Measurements from ENCODE around the gene CACNA2D2. TPM values are rescaled to one million over a fixed set of nuclear protein-coding genes. Genes with fewer than 3 reads are reported as not detected.

The CACNA2D2 gene
- total and polyA plus RNA-seq, 2 of the 8 experiments (the other 6 are each of a cell fraction or from before 2014, with no cell fraction given) = 14.1 to 25.0 TPM

GRCh38 chr3:50316657-50317242, 186.7 kb downstream of the CACNA2D2 start:
- DNase-seq (ENCODE audit: low read depth in 1 of 2, low spot score in 2 of 2) (no peak), FAIRE-seq (no peak)
- Histone ChIP-seq H3K56ac (replicated peaks; ENCODE audit: insufficient read length, low read depth, low read length) (no peak overlapping the region), H3K4me2 (ENCODE audit: insufficient read depth in 1 of 2, low read depth in 2 of 2, low read length in 2 of 2) (no peak overlapping the region; a peak in 1 of 4 replicates), H3K23ac (ENCODE audit: insufficient read length) (no peak overlapping the region), H4K91ac (replicated peaks; ENCODE audit: insufficient read length, low read length) (no peak overlapping the region), H2BK5ac (ENCODE audit: low read depth, low read length) (0 out of 2 replicates have a peak overlapping the region, but pooled peaks have one; percentile 71), H2BK20ac (ENCODE audit: low read length) (no peak overlapping the region), H3K4me1 (replicated peaks in 1 of 4; ENCODE audit: control insufficient read depth in 3 of 4, insufficient read depth in 4 of 4, low read length in 3 of 4) (peaks cover 0 to 12% (median 9%) of the 10 kb centered on the region in 4 experiments; a peak in 6 of 7 replicates), H3K18ac (ENCODE audit: extremely low read depth, low read length) (no peak overlapping the region), H3K4me3 (ENCODE audit: extremely low read depth in 1 of 4, insufficient read depth in 2 of 4, low read depth in 3 of 4, low read length in 4 of 4) (no peak overlapping the region; a peak in 1 of 8 replicates), H3K79me1 (ENCODE audit: low read depth, low read length) (peaks cover 20% of the 10 kb centered on the region), H2BK120ac (replicated peaks; ENCODE audit: low read depth, low read length) (no peak overlapping the region), H4K8ac (ENCODE audit: extremely low read depth, insufficient read depth, low read length) (0 out of 2 replicates have a peak overlapping the region, but pooled peaks have one; percentile 54), H3K9me3 (ENCODE audit: insufficient read depth in 2 of 2, low read depth in 1 of 2, low read length in 1 of 2) (peaks cover 0 to 4% of the 10 kb centered on the region in 2 experiments; a peak in 1 of 4 replicates), H2BK12ac (ENCODE audit: low read depth, low read length) (no peak overlapping the region), H3K14ac (ENCODE audit: insufficient read length) (no peak overlapping the region), H3K9ac (replicated peaks in 1 of 4; ENCODE audit: extremely low read depth in 1 of 4, low read depth in 3 of 4, low read length in 3 of 4) (peak overlapping the region in 1 of 4 experiments; percentile 10; a peak in 1 of 7 replicates), H2AK5ac (ENCODE audit: low read depth, low read length) (no peak overlapping the region), H3K27me3 (replicated peaks in 1 of 4; ENCODE audit: control insufficient read depth in 3 of 4, extremely low read depth in 1 of 4, insufficient read depth in 3 of 4, low read length in 3 of 4) (no peaks in the 10 kb centered on the region), H3K36me3 (ENCODE audit: control insufficient read depth in 2 of 4, insufficient read depth in 4 of 4, low read length in 3 of 4) (peaks cover 16 to 34% (median 28%) of the 10 kb centered on the region in 4 experiments), H3K4ac (replicated peaks; ENCODE audit: insufficient read length, low read depth, low read length) (no peak overlapping the region), H3K79me2 (ENCODE audit: control insufficient read depth in 1 of 2, insufficient read depth in 2 of 2, low read length in 2 of 2) (peaks cover 0 to 25% of the 10 kb centered on the region in 2 experiments; a peak in 3 of 4 replicates), H3K23me2 (ENCODE audit: low read depth, low read length) (peaks cover 7% of the 10 kb centered on the region), H2AFZ (ENCODE audit: low read length) (no peak overlapping the region), H4K20me1 (replicated peaks in 1 of 2; ENCODE audit: control insufficient read depth in 1 of 2, insufficient read depth in 2 of 2, low read length in 2 of 2) (peaks cover 19 to 35% of the 10 kb centered on the region in 2 experiments), H2BK15ac (ENCODE audit: low read length) (no peak overlapping the region), H4K5ac (ENCODE audit: insufficient read length, low read depth, low read length) (no peak overlapping the region), H3K27ac (ENCODE audit: low read depth, low read length) (no peak overlapping the region)
- WGBS, 2 experiments (ENCODE audit: extremely low coverage in 1 of 2, insufficient coverage in 1 of 2, insufficient read length in 1 of 2, insufficient replicate concordance in 2 of 2, low coverage in 1 of 2, low lambda C conversion rate in 2 of 2, missing lambda C conversion rate in 1 of 2) = 91% methylated on average over 9 of the region's 9 CpGs; no CpG with 5 or more reads in 1 of the 2 experiments
- POLR2A ChIA-PET (ENCODE audit: partially characterized antibody) = interaction anchor here (6.3 to 12.6 kb wide), 2 partner anchors 13 to 15 kb away, joined by 36 to 149 read pairs; partner anchors contain the start of genes HYAL1, HYAL3, NAA80 and TUSC2
- CTCF ChIA-PET (ENCODE audit: partially characterized antibody) = interaction anchor here (1.2 to 3.6 kb wide), 2 partner anchors 11 to 14 kb away, joined by 4 to 17 read pairs; partner anchors contain the start of genes HYAL1 and TUSC2
- TF ChIP-seq SIRT6 (IDR thresholded peaks at IDR 0.05; ENCODE audit: low read length) = no peak
- TF ChIP-seq TEAD4 (IDR thresholded peaks at IDR 0.05; ENCODE audit: low read depth, low read length) = no peak
- peak; percentile 35; the same call in 1 of the 2 replicates for TF ChIP-seq JUND (IDR thresholded peaks at IDR 0.05; ENCODE audit: low read length)

Measured in H1 (cell line).